ENCODE measurements around the gene NOTCH4. TPM values are rescaled to one million over a fixed set of nuclear protein-coding genes. Genes with fewer than 3 reads are reported as not detected.

The NOTCH4 gene
- total and polyA plus RNA-seq, 4 experiments from 2014 or later, result 0.35 to 1.2 (median 0.70) TPM; not detected in 1

DNA sequence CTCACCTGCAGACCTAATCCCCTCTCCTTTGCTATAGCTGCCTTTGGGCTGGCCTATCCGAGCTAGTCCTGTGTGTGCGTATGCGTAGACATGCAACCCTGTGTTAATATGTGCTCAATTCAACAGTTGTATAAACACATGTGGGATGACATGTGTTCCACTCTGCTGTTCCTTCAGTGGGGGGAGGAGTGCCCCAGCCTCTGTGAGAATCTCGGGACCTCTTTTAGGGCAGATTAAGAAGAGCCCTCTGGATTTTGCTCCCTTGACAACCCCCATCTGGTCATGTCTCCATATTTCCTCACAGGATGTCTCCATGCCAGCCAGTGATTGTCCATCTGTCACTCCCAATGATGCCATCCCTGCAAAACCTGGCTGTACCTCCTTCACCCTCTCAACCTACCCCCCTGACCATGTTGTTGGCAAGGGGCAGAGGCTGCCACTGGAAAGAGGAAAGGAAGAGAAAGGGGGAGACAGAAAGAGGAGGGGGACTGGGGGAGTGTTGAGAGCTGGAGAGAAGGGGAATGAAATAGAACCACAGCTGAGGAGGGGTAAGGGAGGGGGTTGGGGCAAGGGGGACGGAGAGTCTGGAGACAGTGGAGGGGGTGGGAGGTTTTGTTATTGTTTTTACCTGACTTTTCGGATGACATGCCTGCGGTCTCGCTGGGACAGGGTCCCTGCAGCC, 72.5 kb downstream of the NOTCH4 start:
- Histone ChIP-seq H3K4me1 (ENCODE audit: insufficient read depth, low read length) (peaks cover 17% of the 10 kb centered on the region), H3K27me3 (ENCODE audit: insufficient read depth, low read length) (peaks cover 6% of the 10 kb centered on the region), H3K4me3 (ENCODE audit: low read length in 2 of 2) (no peak overlapping the region), H3K27ac (ENCODE audit: low read depth, low read length) (no peak overlapping the region), H3K9me3 (ENCODE audit: control insufficient read depth in 1 of 2, low read length in 2 of 2) (no peaks in the 10 kb centered on the region), H3K36me3 (ENCODE audit: insufficient read depth, low read length) (no peaks in the 10 kb centered on the region)
- Mint-ChIP-seq H3K4me3 (peak overlapping the region; percentile 36 to 81 (median 66)), H3K36me3 (peaks cover 0 to 9% of the 10 kb centered on the region in 2 donors), H3K9me3 (peaks cover 0 to 6% (median 0%) of the 10 kb centered on the region in 8 donors), H3K27ac (peak overlapping the region in 3 of 7 donors; percentile 60 to 68 (median 61)), H3K4me1 (peaks cover 31 to 73% (median 51%) of the 10 kb centered on the region in 4 donors), H3K27me3 (peaks cover 22 to 31% of the 10 kb centered on the region in 2 donors)
- CTCF ChIA-PET (ENCODE audit: partially characterized antibody), result interaction anchor here (1.4 kb wide), 1 partner anchor 93 kb away, joined by 4 read pairs; no protein-coding TSS in a partner anchor
- DNase-seq, result no peak
- intact Hi-C loops (cut with micrococcal nuclease), result loop anchor here (10.0 kb wide), 1 partner anchor 107 kb away; no protein-coding TSS in a partner anchor
- POLR2A ChIA-PET (ENCODE audit: partially characterized antibody), result interaction anchor here (1.0 to 1.4 kb wide), 2 partner anchors 21 to 42 kb away, joined by 4 read pairs; partner anchors contain the start of genes FKBPL and GPSM3

GRCh38 chr6:32149932-32150870, 73.7 kb downstream of the NOTCH4 start:
- Mint-ChIP-seq H3K27ac (peak overlapping the region in 6 of 7 donors; percentile 17 to 48 (median 30)), H3K4me1 (peaks cover 27 to 69% (median 45%) of the 10 kb centered on the region in 4 donors), H3K4me3 (peak overlapping the region in 6 of 8 donors; percentile 14 to 78 (median 64)), H3K27me3 (peaks cover 26 to 31% of the 10 kb centered on the region in 2 donors), H3K36me3 (peaks cover 0 to 9% of the 10 kb centered on the region in 2 donors), H3K9me3 (peaks cover 0 to 6% (median 0%) of the 10 kb centered on the region in 8 donors)
- CTCF ChIA-PET (ENCODE audit: partially characterized antibody), result interaction anchor here (1.1 to 2.5 kb wide), 2 partner anchors 20 to 32 kb away, joined by 4 to 12 read pairs; partner anchors contain the start of gene FKBPL
- POLR2A ChIA-PET (ENCODE audit: partially characterized antibody), result interaction anchor here (1.2 to 2.5 kb wide), 2 partner anchors 27 to 43 kb away, joined by 4 to 5 read pairs; partner anchors contain the start of gene GPSM3
- H3K4me1 ChIP-seq (ENCODE audit: insufficient read depth, low read length), result peaks cover 12% of the 10 kb centered on the region
- H3K27ac ChIP-seq (ENCODE audit: low read depth, low read length), result no peak overlapping the region
- DNase-seq, result no peak
- no peaks in the 10 kb centered on the region for H3K36me3 ChIP-seq (ENCODE audit: insufficient read depth, low read length)
- H3K27me3 ChIP-seq (ENCODE audit: insufficient read depth, low read length), result peaks cover 6% of the 10 kb centered on the region
- H3K9me3 ChIP-seq (ENCODE audit: control insufficient read depth in 1 of 2, low read length in 2 of 2), result no peaks in the 10 kb centered on the region
- no peak overlapping the region for H3K4me3 ChIP-seq (ENCODE audit: low read length in 2 of 2)
- intact Hi-C loops (cut with micrococcal nuclease), result loop anchor here (2.0 to 10.0 kb wide), 2 partner anchors 19 to 105 kb away; partner anchors contain the start of gene FKBPL

- H3K36me3 ChIP-seq (ENCODE audit: insufficient read depth, low read length), result no peaks in the 10 kb centered on the region
- Mint-ChIP-seq H3K27ac (peak overlapping the region in 6 of 7 donors; percentile 17 to 86 (median 80)), H3K9me3 (peaks cover 0 to 6% (median 0%) of the 10 kb centered on the region in 8 donors), H3K27me3 (peaks cover 27 to 31% of the 10 kb centered on the region in 2 donors), H3K4me3 (peak overlapping the region; percentile 80 to 87 (median 85)), H3K4me1 (peaks cover 20 to 59% (median 36%) of the 10 kb centered on the region in 4 donors), H3K36me3 (peaks cover 0 to 5% of the 10 kb centered on the region in 2 donors)
- H3K27me3 ChIP-seq (ENCODE audit: insufficient read depth, low read length), result peaks cover 6% of the 10 kb centered on the region
- H3K27ac ChIP-seq (ENCODE audit: low read depth, low read length), result no peak overlapping the region
- no peaks in the 10 kb centered on the region for H3K9me3 ChIP-seq (ENCODE audit: control insufficient read depth in 1 of 2, low read length in 2 of 2)
- H3K4me1 ChIP-seq (ENCODE audit: insufficient read depth, low read length), result peaks cover 3% of the 10 kb centered on the region
- CTCF ChIA-PET (ENCODE audit: partially characterized antibody), result interaction anchor here (1.1 to 2.5 kb wide), 2 partner anchors 19 to 31 kb away, joined by 4 to 12 read pairs; partner anchors contain the start of gene FKBPL
- DNase-seq, result no peak
- POLR2A ChIA-PET (ENCODE audit: partially characterized antibody), result interaction anchor here (1.2 to 2.5 kb wide), 3 partner anchors 21 to 44 kb away, joined by 4 to 6 read pairs (median 5); partner anchors contain the start of genes ATF6B and GPSM3
- peak overlapping the region in 1 of 2 donors; percentile 38 for H3K4me3 ChIP-seq (ENCODE audit: low read length in 2 of 2)
- intact Hi-C loops (cut with micrococcal nuclease), result loop anchor here (2.0 kb wide), 1 partner anchor 18 kb away; the partner anchor contains the start of gene FKBPL
Measured at GRCh38 chr6:32149092-32149755, 74.6 kb downstream of the NOTCH4 start.

DNA sequence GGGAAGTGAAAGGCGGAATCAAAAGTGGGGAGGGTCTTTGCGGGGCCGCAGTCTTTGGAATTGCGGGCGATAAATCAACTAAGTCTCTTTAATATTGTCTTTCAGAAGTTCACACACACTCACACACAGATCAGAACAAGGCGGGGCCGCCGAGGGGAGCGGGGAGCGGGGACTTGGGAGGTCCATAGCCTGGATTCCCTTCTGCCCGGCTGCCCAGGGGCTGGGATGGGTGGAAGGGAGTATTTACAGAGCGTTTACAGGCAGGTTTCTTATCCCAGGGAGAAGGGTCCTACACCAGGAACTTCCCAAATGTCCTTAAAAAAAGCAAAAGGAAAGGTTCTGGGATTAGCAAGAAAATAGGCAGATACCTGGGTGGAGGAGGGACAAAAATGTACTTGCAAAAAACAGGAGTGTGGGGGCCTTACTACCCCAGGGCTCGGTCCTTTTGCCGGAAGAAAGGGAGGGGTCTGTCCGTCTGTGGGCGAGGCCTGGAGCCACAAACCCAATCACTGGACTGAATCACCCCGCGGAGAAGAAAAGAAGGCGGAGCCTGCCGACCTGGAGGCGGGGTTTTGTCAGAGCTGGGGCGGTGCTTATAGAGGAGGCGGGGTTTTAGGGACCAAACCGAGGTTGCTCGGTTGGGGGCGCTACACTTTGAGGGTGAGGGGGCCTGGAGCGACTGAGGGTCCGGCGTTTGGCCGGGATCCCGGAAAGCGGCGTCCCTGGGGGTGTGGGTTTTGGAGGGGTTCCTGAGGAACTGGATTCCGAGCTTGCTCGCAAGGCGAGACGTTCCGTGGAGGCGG, 75.4 kb downstream of the NOTCH4 start:
- Histone ChIP-seq H3K27ac (ENCODE audit: low read depth, low read length) (no peak overlapping the region), H3K36me3 (ENCODE audit: insufficient read depth, low read length) (no peaks in the 10 kb centered on the region), H3K27me3 (ENCODE audit: insufficient read depth, low read length) (peaks cover 6% of the 10 kb centered on the region), H3K4me3 (ENCODE audit: low read length in 2 of 2) (peak overlapping the region in 1 of 2 donors; percentile 38), H3K9me3 (ENCODE audit: control insufficient read depth in 1 of 2, low read length in 2 of 2) (no peaks in the 10 kb centered on the region), H3K4me1 (ENCODE audit: insufficient read depth, low read length) (peaks cover 3% of the 10 kb centered on the region)
- POLR2A ChIA-PET (ENCODE audit: partially characterized antibody), result interaction anchor here (1.3 to 2.5 kb wide), 2 partner anchors 21 to 29 kb away, joined by 5 to 6 read pairs; partner anchors contain the start of gene ATF6B
- CTCF ChIA-PET (ENCODE audit: partially characterized antibody), result interaction anchor here (1.1 to 2.5 kb wide), 2 partner anchors 19 to 30 kb away, joined by 4 to 12 read pairs; partner anchors contain the start of gene FKBPL
- Mint-ChIP-seq H3K9me3 (peaks cover 0 to 6% (median 0%) of the 10 kb centered on the region in 8 donors), H3K4me3 (peak overlapping the region; percentile 80 to 87 (median 85)), H3K36me3 (peaks cover 0 to 3% of the 10 kb centered on the region in 2 donors), H3K27ac (peak overlapping the region in 6 of 7 donors; percentile 17 to 86 (median 80)), H3K27me3 (peaks cover 27 to 30% of the 10 kb centered on the region in 2 donors), H3K4me1 (peaks cover 17 to 53% (median 32%) of the 10 kb centered on the region in 4 donors)
- peak; percentile 58 to 75 (median 66) for DNase-seq
- intact Hi-C loops (cut with micrococcal nuclease), result loop anchor here (1.0 to 2.0 kb wide), 2 partner anchors 18 to 47 kb away; partner anchors contain the start of gene FKBPL

DNA sequence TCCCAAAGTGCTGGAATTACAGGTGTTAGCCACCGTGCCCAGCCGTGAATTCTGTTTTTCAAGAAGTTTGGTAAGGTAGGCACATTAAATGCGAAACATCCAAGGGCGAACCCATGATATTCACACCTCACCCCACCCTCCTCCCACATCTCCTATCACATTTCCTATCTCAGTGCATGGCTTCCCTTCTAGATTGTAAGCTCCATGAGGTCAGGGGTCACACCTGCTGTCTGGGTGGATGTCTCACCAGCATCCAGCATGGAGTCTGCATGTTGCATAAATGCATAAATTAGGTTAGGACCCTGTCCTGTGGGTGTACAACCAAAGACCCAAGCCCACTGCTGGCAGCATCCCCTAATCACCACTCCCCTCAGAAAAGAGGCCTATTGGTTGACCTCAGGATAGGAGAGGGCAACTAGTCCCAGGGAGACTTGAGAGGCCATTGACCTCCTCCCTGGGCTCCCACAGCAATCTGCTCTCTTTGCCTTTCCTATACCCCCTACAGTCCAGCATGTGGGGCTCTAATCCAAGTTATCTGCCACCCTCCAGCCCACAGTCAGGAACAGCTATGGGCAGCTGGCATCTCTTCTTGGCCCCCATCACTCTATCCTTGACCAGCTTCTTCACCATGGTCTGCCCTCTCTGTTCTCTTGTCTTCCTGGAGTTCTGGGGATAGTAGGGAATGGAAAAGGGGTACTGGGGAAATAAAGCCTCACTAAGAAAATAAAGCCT, 76.3 kb downstream of the NOTCH4 start:
- H3K4me1 Mint-ChIP-seq, result peaks cover 13 to 44% (median 26%) of the 10 kb centered on the region in 4 donors
- peaks cover 0 to 3% of the 10 kb centered on the region in 2 donors for H3K36me3 Mint-ChIP-seq
- H3K27ac Mint-ChIP-seq, result peak overlapping the region in 1 of 7 donors; percentile 57
- CTCF ChIA-PET (ENCODE audit: partially characterized antibody), result interaction anchor here (2.5 kb wide), 1 partner anchor 18 kb away, joined by 12 read pairs; the partner anchor contains the start of gene FKBPL
- peak overlapping the region in 1 of 8 donors; percentile 87 for H3K4me3 Mint-ChIP-seq
- no peak for DNase-seq
- no peak overlapping the region for H3K27ac ChIP-seq (ENCODE audit: low read depth, low read length)
- H3K9me3 Mint-ChIP-seq, result peaks cover 0 to 6% (median 0%) of the 10 kb centered on the region in 8 donors
- no peaks in the 10 kb centered on the region for H3K36me3 ChIP-seq (ENCODE audit: insufficient read depth, low read length)
- intact Hi-C loops (cut with micrococcal nuclease), result loop anchor here (1.0 to 2.0 kb wide), 2 partner anchors 17 to 48 kb away; partner anchors contain the start of gene FKBPL
- H3K4me1 ChIP-seq (ENCODE audit: insufficient read depth, low read length), result peaks cover 3% of the 10 kb centered on the region
- H3K9me3 ChIP-seq (ENCODE audit: control insufficient read depth in 1 of 2, low read length in 2 of 2), result no peaks in the 10 kb centered on the region
- POLR2A ChIA-PET (ENCODE audit: partially characterized antibody), result interaction anchor here (0.6 to 2.5 kb wide), 2 partner anchors 17 to 30 kb away, joined by 3 to 5 read pairs; partner anchors contain the start of gene FKBPL
- peaks cover 25 to 27% of the 10 kb centered on the region in 2 donors for H3K27me3 Mint-ChIP-seq
- peaks cover 6% of the 10 kb centered on the region for H3K27me3 ChIP-seq (ENCODE audit: insufficient read depth, low read length)
- no peak overlapping the region for H3K4me3 ChIP-seq (ENCODE audit: low read length in 2 of 2)

All from CD4-positive, alpha-beta memory T cell (primary cell).